ENCODE measurements around the gene SPOUT1. TPM values are rescaled to one million over a fixed set of nuclear protein-coding genes. Genes with fewer than 3 reads are reported as not detected.
A peak's percentile ranks its signal among the peaks of the same experiment; 100 is the strongest.

SPOUT1 gene
- total and polyA plus RNA-seq, 2 of the 13 experiments (the other 11 are each of a cell fraction or from before 2014, with no cell fraction given): 39.0 to 45.8 TPM

DNA sequence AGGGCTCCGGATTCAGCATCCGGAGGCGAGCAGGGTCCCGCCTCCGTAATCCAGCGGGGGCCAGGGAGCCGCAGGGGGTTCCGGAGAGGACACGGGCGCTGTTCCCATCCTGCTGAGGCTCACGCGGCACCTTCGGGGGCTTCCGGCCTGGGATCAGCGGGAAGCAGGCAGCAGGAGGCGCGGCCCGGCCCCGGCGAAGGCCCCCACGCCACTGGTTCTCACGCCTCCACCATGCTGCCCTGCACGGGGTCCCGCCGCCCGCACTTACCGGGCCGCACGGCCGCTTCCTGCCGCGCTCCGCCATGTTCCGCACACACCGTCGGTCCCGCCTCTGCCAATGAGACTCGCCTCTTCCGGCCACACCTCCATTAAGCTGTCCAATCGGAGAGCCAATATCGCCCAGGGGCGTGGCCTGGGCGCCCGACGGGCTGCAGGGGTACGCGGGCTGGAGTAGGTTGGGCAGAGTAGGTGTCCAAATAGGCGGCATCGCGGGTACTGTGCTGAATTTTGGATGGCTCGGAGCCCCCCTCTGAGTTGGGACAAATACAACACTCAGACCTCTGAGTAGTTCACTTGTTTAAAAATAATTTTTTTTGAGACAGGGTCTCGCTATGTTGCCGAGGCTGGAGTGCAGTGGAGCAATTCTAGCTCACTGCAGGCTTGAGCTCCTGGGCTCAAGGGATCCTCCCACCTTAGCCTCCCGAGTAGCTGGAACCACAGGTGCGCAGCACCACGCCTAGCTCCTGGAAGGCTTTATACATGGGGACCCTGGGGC lies at the start of gene SPOUT1 (continued):
- no peak for TF ChIP-seq GPBP1L1 (CRISPR knock-in tag; IDR thresholded peaks at IDR 0.05)
- TF ChIP-seq ZNF335 (CRISPR knock-in tag; IDR thresholded peaks at IDR 0.05): peak; percentile 28; the same call in 1 of the 2 replicates
- peak; percentile 15; the same call in 1 of the 2 replicates for TF ChIP-seq NCOA2 (CRISPR knock-in tag; IDR thresholded peaks at IDR 0.05)
- peak; percentile 86; the same call in 1 of the 2 replicates for TF ChIP-seq ZNF138 (CRISPR knock-in tag; IDR thresholded peaks at IDR 0.05; ENCODE audit: low read depth)
- TF ChIP-seq ZNF7 (CRISPR knock-in tag; IDR thresholded peaks at IDR 0.05): 0 out of 2 replicates have a peak, but pooled peaks have one; percentile 3
- no peak for TF ChIP-seq GATAD2A (CRISPR knock-in tag; IDR thresholded peaks at IDR 0.05)
- TF ChIP-seq, protein P1, sequence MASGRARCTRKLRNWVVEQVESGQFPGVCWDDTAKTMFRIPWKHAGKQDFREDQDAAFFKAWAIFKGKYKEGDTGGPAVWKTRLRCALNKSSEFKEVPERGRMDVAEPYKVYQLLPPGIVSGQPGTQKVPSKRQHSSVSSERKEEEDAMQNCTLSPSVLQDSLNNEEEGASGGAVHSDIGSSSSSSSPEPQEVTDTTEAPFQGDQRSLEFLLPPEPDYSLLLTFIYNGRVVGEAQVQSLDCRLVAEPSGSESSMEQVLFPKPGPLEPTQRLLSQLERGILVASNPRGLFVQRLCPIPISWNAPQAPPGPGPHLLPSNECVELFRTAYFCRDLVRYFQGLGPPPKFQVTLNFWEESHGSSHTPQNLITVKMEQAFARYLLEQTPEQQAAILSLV (CRISPR knock-in tag; IDR thresholded peaks at IDR 0.05; ENCODE audit: borderline replicate concordance): peak; percentile 84; the same call in 1 of the 2 replicates
- 0 out of 2 replicates have a peak, but pooled peaks have one; percentile 54 for TF ChIP-seq ZNF619 (CRISPR knock-in tag; IDR thresholded peaks at IDR 0.05)
- 0 out of 2 replicates have a peak, but pooled peaks have one; percentile 57 for TF ChIP-seq ATF5 (CRISPR knock-in tag; IDR thresholded peaks at IDR 0.05; ENCODE audit: low read depth)
- TF ChIP-seq, protein P2, sequence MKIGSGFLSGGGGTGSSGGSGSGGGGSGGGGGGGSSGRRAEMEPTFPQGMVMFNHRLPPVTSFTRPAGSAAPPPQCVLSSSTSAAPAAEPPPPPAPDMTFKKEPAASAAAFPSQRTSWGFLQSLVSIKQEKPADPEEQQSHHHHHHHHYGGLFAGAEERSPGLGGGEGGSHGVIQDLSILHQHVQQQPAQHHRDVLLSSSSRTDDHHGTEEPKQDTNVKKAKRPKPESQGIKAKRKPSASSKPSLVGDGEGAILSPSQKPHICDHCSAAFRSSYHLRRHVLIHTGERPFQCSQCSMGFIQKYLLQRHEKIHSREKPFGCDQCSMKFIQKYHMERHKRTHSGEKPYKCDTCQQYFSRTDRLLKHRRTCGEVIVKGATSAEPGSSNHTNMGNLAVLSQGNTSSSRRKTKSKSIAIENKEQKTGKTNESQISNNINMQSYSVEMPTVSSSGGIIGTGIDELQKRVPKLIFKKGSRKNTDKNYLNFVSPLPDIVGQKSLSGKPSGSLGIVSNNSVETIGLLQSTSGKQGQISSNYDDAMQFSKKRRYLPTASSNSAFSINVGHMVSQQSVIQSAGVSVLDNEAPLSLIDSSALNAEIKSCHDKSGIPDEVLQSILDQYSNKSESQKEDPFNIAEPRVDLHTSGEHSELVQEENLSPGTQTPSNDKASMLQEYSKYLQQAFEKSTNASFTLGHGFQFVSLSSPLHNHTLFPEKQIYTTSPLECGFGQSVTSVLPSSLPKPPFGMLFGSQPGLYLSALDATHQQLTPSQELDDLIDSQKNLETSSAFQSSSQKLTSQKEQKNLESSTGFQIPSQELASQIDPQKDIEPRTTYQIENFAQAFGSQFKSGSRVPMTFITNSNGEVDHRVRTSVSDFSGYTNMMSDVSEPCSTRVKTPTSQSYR (CRISPR knock-in tag; IDR thresholded peaks at IDR 0.05; ENCODE audit: borderline replicate concordance): no peak
- TF ChIP-seq PHB2 (IDR thresholded peaks at IDR 0.05; ENCODE audit: partially characterized antibody): no peak
- TF ChIP-seq BHLHE40 (IDR thresholded peaks at IDR 0.05; ENCODE audit: low read length): no peak
- TF ChIP-seq NCOA5 (CRISPR knock-in tag; IDR thresholded peaks at IDR 0.05): no peak; the same call in 1 of the 2 replicates
- TF ChIP-seq HOXA3 (CRISPR knock-in tag; IDR thresholded peaks at IDR 0.05): peak; percentile 93
- TF ChIP-seq MIER2 (CRISPR knock-in tag; IDR thresholded peaks at IDR 0.05): no peak
- no peak for TF ChIP-seq CREB3 (CRISPR knock-in tag; IDR thresholded peaks at IDR 0.05)
- no peak for TF ChIP-seq ZFAT (CRISPR knock-in tag; conservative IDR thresholded peaks at IDR 0.05)
- TF ChIP-seq JUNB (CRISPR knock-in tag; IDR thresholded peaks at IDR 0.05; ENCODE audit: borderline replicate concordance): 0 out of 2 replicates have a peak, but pooled peaks have one; percentile 26
- peak; percentile 79; the same call in 1 of the 2 replicates for TF ChIP-seq DMTF1 (CRISPR knock-in tag; IDR thresholded peaks at IDR 0.05)
